GM23248 (cell line): Measurements from ENCODE around the gene DNAH5. TPM values are rescaled to one million over a fixed set of nuclear protein-coding genes. Genes with fewer than 3 reads are reported as not detected.

Experiments used
- DNase-seq: peaks from one replicate; pipeline ENCODE4 v3.0.0-alpha.2; 2015
- H2AFZ ChIP-seq: fragments of 200-600 bp; sonication (generic); 2 replicates; pipeline ENCODE4 v1.6.1; 2016; ENCODE audit warnings: antibody characterized with exemption
- H3F3A ChIP-seq: fragments of 200-600 bp; sonication (generic); 2 replicates; pipeline ENCODE4 v1.6.1; 2016; ENCODE audit warnings: mild to moderate bottlenecking, antibody characterized with exemption, mixed run types; ENCODE audit not compliant: insufficient read depth
- H3K27ac ChIP-seq: fragments of 200-600 bp; sonication (generic); 2 replicates; pipeline ENCODE4 v1.5.1; 2016; ENCODE audit warnings: mild to moderate bottlenecking
- H3K27me3 ChIP-seq: fragments of 200-600 bp; sonication (generic); replicated peaks from 2 replicates; pipeline ENCODE4 v1.6.1; 2016; ENCODE audit warnings: mild to moderate bottlenecking; ENCODE audit not compliant: insufficient read depth
- H3K36me3 ChIP-seq: fragments of 200-600 bp; sonication (generic); 2 replicates; pipeline ENCODE4 v1.6.1; 2016; ENCODE audit warnings: low read depth, mild to moderate bottlenecking
- H3K4me1 ChIP-seq: fragments of 200-600 bp; sonication (generic); 2 replicates; pipeline ENCODE4 v1.6.1; 2016; ENCODE audit warnings: mild to moderate bottlenecking; ENCODE audit not compliant: insufficient read depth
- H3K4me2 ChIP-seq: fragments of 200-600 bp; sonication (generic); one replicate; pipeline ENCODE4 v1.6.1; 2016; ENCODE audit warnings: mild to moderate bottlenecking; ENCODE audit not compliant: unreplicated experiment
- H3K4me3 ChIP-seq: fragments of 200-600 bp; sonication (generic); 2 replicates; pipeline ENCODE4 v1.5.1; 2016; ENCODE audit warnings: mild to moderate bottlenecking
- H3K79me2 ChIP-seq: fragments of 200-600 bp; sonication (generic); 2 replicates; pipeline ENCODE4 v1.6.1; 2016; ENCODE audit warnings: mild to moderate bottlenecking; ENCODE audit not compliant: insufficient read depth
- H3K9ac ChIP-seq: fragments of 200-600 bp; sonication (generic); 2 replicates; pipeline ENCODE4 v1.6.1; 2016; ENCODE audit warnings: mild to moderate bottlenecking
- H3K9me2 ChIP-seq: fragments of 200-600 bp; sonication (generic); 2 replicates; pipeline ENCODE4 v1.6.1; 2016; ENCODE audit warnings: mixed run types, mild to moderate bottlenecking, moderate library complexity; ENCODE audit not compliant: insufficient read depth
- H3K9me3 ChIP-seq: fragments of 200-600 bp; sonication (generic); one replicate; pipeline ENCODE4 v1.6.1; 2017; ENCODE audit warnings: low read depth
- H4K20me1 ChIP-seq: fragments of 200-600 bp; sonication (generic); 2 replicates; pipeline ENCODE4 v1.6.0; 2016; ENCODE audit not compliant: insufficient read depth
- EZH2 ChIP-seq: fragments of 200-600 bp; sonication (generic); IDR thresholded peaks from 2 replicates; pipeline ENCODE4 v1.6.1; 2018; ENCODE audit warnings: antibody characterized with exemption, mild to moderate bottlenecking; ENCODE audit not compliant: insufficient read depth, poor library complexity, severe bottlenecking
- EZH2phosphoT487 ChIP-seq: fragments of 200-600 bp; sonication (generic); IDR thresholded peaks from 2 replicates; pipeline ENCODE4 v1.6.1; 2018; ENCODE audit warnings: antibody characterized with exemption, moderate library complexity, mild to moderate bottlenecking, low read depth; ENCODE audit not compliant: insufficient read depth
- WGBS, 2 experiments: methylation state at CpG; one replicate each; pipeline ENCODE4 v1.1.6; 2015 to 2017; ENCODE audit warnings: low lambda C conversion rate in 2 of 2, low coverage in 1 of 2; ENCODE audit errors: missing lambda C conversion rate in 2 of 2; 5-methylcytosine and 5-hydroxymethylcytosine counted together
- in situ Hi-C: fragments of 300-500 bp; cut with MboI; formaldehyde crosslinking; loops from 2 replicates; pipeline ENCODE4 v1.15.0; 2020
- polyA plus RNA-seq: library from polyadenylated mRNA; unstranded; fragments of >200 nt; fragmentation: Nextera tagmentation; extraction: Ambion mirVana; gene quantifications from 2 replicates; pipeline ENCODE4 v1.2.1, GENCODE V29; 2016
- total RNA-seq: library from RNA; depleted of rRNA; stranded (reverse); fragments of >200 nt; shearing (Covaris generic); gene quantifications from 2 replicates; pipeline ENCODE4 v1.2.3, GENCODE V29; 2014

DNAH5 gene
- total and polyA plus RNA-seq, 2 experiments from 2014 or later = 1.4 to 1.5 TPM

- no peak overlapping the region for H3K4me3 ChIP-seq
- in situ Hi-C loops = loop anchor here (25.0 kb wide), 1 partner anchor 285 kb away; no protein-coding TSS in a partner anchor
- no peaks in the 10 kb centered on the region for H3K4me1 ChIP-seq
- H4K20me1 ChIP-seq = no peaks in the 10 kb centered on the region
- no peaks in the 10 kb centered on the region for H3K27me3 ChIP-seq
- H3F3A ChIP-seq = no peaks in the 10 kb centered on the region
- no peaks in the 10 kb centered on the region for H3K79me2 ChIP-seq
- no peaks in the 10 kb centered on the region for H3K9me3 ChIP-seq
- no peak overlapping the region for H3K4me2 ChIP-seq
- no peak overlapping the region for H3K27ac ChIP-seq
- DNase-seq = peak; percentile 72
- TF ChIP-seq EZH2 (no peak), EZH2phosphoT487 (no peak)
- no peaks in the 10 kb centered on the region for H3K9me2 ChIP-seq
- no peaks in the 10 kb centered on the region for H3K36me3 ChIP-seq
- 77% methylated on average over 11 of the region's 11 CpGs for WGBS, 2 experiments
- H3K9ac ChIP-seq = no peak overlapping the region
- H2AFZ ChIP-seq = no peak overlapping the region
Observed at GRCh38 chr5:13976867-13977830, 32.7 kb upstream of the DNAH5 start.

GRCh38 chr5:13976223-13976622 lies 31.7 kb upstream of the DNAH5 start:
- WGBS, 2 experiments = 56 to 61% methylated on average over 2 of the region's 2 CpGs
- no peaks in the 10 kb centered on the region for H4K20me1 ChIP-seq
- H3K36me3 ChIP-seq = no peaks in the 10 kb centered on the region
- no peak overlapping the region for H2AFZ ChIP-seq
- H3K27me3 ChIP-seq = no peaks in the 10 kb centered on the region
- no peak overlapping the region for H3K9ac ChIP-seq
- H3K27ac ChIP-seq = no peak overlapping the region
- H3F3A ChIP-seq = no peaks in the 10 kb centered on the region
- no peaks in the 10 kb centered on the region for H3K4me1 ChIP-seq
- no peaks in the 10 kb centered on the region for H3K9me2 ChIP-seq
- H3K4me2 ChIP-seq = no peak overlapping the region
- no peak for DNase-seq
- no peak overlapping the region for H3K4me3 ChIP-seq
- no peak for TF ChIP-seq EZH2phosphoT487
- TF ChIP-seq EZH2 = no peak
- in situ Hi-C loops = loop anchor here (25.0 kb wide), 1 partner anchor 286 kb away; no protein-coding TSS in a partner anchor
- no peaks in the 10 kb centered on the region for H3K9me3 ChIP-seq
- no peaks in the 10 kb centered on the region for H3K79me2 ChIP-seq

GRCh38 chr5:13975246-13975645 lies 30.8 kb upstream of the DNAH5 start:
- Histone ChIP-seq H3K27ac (no peak overlapping the region), H3K4me3 (no peak overlapping the region), H3K4me1 (no peaks in the 10 kb centered on the region), H3K9me3 (no peaks in the 10 kb centered on the region), H3K36me3 (no peaks in the 10 kb centered on the region), H3K4me2 (no peak overlapping the region), H3F3A (no peaks in the 10 kb centered on the region), H3K9me2 (no peaks in the 10 kb centered on the region), H3K79me2 (no peaks in the 10 kb centered on the region), H3K27me3 (peaks cover 9% of the 10 kb centered on the region), H3K9ac (no peak overlapping the region), H2AFZ (no peak overlapping the region), H4K20me1 (no peaks in the 10 kb centered on the region)
- no peak for DNase-seq
- 44 to 52% methylated on average over 2 of the region's 2 CpGs for WGBS, 2 experiments
- no peak for TF ChIP-seq EZH2phosphoT487
- no peak for TF ChIP-seq EZH2
- in situ Hi-C loops = loop anchor here (25.0 kb wide), 1 partner anchor 287 kb away; no protein-coding TSS in a partner anchor

GRCh38 chr5:13973724-13974123 lies 29.2 kb upstream of the DNAH5 start:
- H3K27me3 ChIP-seq = peaks cover 21% of the 10 kb centered on the region
- no peak for TF ChIP-seq EZH2phosphoT487
- no peak for TF ChIP-seq EZH2
- H3K9me3 ChIP-seq = no peaks in the 10 kb centered on the region
- no peak overlapping the region for H3K27ac ChIP-seq
- H3K79me2 ChIP-seq = no peaks in the 10 kb centered on the region
- H4K20me1 ChIP-seq = no peaks in the 10 kb centered on the region
- H2AFZ ChIP-seq = no peak overlapping the region
- DNase-seq = no peak
- H3K4me2 ChIP-seq = no peak overlapping the region
- H3K36me3 ChIP-seq = no peaks in the 10 kb centered on the region
- in situ Hi-C loops = no loop called here
- WGBS, 2 experiments = 77 to 88% methylated on average over 6 of the region's 6 CpGs
- H3K4me3 ChIP-seq = no peak overlapping the region
- H3F3A ChIP-seq = no peaks in the 10 kb centered on the region
- H3K9ac ChIP-seq = no peak overlapping the region
- no peaks in the 10 kb centered on the region for H3K9me2 ChIP-seq
- no peaks in the 10 kb centered on the region for H3K4me1 ChIP-seq
